NCI-H1105 (cell line): ENCODE measurements around the gene FAM156B.
"Not testable (repeated sequence)": the region's sequence is repeated elsewhere in the genome, so short reads cannot be mapped to it uniquely, and the experiment has no call there.

Experiments used
- DNase-seq: peaks from one replicate; lab custom pipeline; 2025; lab: John Stamatoyannopoulos, UW

The FAM156B gene

DNA sequence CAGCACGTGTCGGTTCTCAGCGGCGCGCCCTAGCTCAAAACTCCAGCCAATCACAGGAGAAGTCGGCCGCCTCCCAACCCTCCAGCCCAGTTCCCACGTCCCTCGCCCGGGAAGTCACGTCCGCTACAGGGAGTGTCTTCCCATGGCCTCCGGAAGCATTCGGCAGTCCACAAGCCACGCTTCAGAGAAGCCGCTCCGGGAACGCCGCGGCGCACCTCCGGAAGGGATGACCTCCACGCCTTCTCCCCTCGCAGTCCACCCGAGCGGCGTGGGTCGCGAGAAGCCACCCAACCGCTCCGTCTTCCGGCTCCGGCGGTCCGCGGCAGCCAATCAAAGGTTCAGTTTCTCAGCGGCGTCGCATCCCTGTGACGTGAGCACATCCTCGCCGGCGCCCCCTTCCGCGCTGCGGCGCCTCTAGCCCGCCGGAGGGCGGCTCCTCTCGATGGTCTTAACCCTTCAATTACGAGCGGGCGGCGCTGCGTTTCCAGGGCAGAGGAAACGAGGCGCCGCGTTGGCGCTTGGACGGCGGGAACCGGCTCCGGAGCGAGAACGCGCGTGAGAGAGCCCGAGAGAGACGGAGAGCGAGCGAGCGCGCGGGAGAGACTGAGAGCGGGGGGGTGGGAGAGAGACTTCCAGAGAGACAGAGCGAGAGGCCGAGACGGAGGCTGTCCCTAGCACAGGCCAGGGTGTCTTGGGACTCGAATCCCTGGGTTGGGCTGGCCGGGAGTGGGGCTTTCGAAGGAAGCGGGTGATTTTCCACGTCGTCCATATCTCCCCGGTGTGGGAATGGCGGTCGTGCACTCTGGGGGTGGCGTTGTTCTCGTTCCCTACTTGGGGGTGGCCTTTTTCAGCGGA lies at the start of gene FAM156B:
Gene FAM156B, plus strand, starts transcription at position 476 of the 855 bp plus-strand sequence. CDS start 9,896 bp downstream, outside the sequence.
- not testable (repeated sequence) for DNase-seq

- DNase-seq: no peak
Observed at GRCh38 chrX:52852110-52852860, 44.8 kb upstream of the FAM156B start.

GRCh38 chrX:52856991-52857525 lies 40.1 kb upstream of the FAM156B start:
- DNase-seq: not testable (repeated sequence)

- no peak for DNase-seq
Observed at GRCh38 chrX:52865343-52865998, 31.7 kb upstream of the FAM156B start.

DNA sequence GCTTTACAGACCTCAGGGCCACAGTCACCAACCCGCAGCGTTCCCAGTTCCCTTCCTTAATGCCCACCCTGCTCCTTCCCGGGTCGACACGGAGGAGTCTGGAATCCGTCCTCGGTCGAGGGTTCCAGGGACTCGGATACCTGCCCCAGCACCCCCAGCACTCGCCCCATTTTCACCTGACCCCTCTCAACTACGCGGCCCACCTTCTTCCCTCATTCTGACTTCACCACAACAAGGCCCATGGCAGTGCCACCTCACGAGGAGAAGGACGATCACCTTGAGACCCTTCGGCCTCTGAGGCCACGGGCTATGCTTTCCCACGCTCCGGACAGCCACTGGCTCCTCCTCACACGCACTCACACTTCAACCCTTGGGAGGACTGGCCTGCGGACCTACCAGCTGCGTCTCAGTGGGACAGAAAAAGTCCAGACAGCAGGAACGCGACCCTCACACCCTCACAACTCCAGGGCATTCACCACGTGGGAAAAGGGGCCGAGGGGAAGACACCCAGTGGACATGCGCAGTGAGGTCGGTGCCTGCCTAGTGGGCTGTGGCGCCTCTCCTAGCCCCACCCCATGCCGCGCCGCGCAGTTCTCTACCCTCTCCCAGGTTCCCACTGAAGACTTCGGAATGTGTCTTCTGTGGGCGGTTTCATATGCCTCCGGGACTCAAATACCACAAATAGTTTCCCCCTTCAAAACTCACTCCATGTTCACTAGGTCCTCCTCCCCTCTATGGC lies 29.4 kb upstream of the FAM156B start, which contains the start of gene XAGE3:
Gene XAGE3, minus strand, starts transcription at position 474 of the 739 bp plus-strand sequence. CDS start 950 bp downstream, outside the sequence.
- DNase-seq: no peak

- no peak for DNase-seq
Observed at GRCh38 chrX:52870046-52870445, 27.1 kb upstream of the FAM156B start.

DNA sequence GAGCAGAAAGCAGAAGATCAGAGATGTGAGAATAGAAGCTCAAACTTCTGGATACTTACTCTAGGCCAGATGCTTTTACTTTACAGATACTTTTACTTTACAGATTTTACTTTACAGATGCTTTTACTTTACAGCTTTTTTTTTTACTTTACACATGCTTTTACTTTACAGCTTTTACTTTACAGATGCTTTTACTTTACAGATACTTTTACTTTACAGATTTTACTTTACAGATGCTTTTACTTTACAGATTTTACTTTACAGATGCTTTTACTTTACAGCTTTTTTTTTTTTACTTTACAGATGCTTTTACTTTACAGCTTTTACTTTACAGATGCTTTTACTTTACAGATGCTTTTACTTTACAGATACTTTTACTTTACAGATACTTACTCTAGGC lies 23.3 kb upstream of the FAM156B start:
- not testable (repeated sequence) for DNase-seq

GRCh38 chrX:52874661-52875060 lies 22.5 kb upstream of the FAM156B start:
- no peak for DNase-seq

- DNase-seq: not testable (repeated sequence)
Observed at GRCh38 chrX:52875436-52875835, 21.7 kb upstream of the FAM156B start.

GRCh38 chrX:52876386-52876785 lies 20.7 kb upstream of the FAM156B start:
- DNase-seq: not testable (repeated sequence)

DNA sequence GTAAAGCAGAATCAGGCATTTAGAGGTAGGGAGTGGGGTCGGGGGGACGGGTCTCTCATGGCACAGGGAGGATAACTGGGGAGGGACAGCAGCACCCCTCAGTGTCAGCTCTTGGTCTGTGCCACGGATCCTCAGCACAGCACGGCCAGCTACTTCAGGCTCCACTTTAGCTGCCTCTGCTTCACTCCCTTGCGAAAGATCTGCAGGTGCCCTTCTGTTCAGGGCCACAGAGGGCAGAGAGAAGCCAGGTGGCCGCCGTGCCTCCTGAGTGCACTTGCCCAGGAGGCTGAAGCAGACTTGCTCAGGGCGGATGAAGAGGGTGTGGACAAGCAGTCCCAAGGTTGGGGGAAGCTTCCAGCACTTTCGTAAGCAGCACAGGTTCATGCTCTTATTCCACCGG lies 9.7 kb upstream of the FAM156B start:
- not testable (repeated sequence) for DNase-seq

GRCh38 chrX:52888090-52888489 lies 9.0 kb upstream of the FAM156B start:
- DNase-seq: not testable (repeated sequence)

DNA sequence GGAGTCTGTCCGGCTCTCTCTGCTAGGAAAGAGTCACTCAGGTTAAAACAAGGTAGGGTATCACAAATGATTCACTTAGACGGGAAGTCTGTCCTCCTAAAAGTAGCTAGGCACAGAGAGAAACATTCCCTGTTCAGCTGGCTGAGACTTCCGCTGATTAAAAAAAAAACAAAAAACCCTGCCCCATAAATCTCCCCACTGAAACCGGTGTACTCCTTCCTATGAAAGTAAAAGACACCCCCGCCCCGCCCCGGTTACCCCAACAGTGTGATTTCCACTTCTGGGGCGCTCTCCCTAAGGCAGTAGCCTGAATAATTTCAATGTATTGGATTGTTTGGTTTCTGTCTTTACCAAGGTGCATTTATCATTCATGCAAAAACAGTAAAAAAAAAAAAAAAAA lies 692 bp upstream of the FAM156B start:
- DNase-seq: not testable (repeated sequence)

DNA sequence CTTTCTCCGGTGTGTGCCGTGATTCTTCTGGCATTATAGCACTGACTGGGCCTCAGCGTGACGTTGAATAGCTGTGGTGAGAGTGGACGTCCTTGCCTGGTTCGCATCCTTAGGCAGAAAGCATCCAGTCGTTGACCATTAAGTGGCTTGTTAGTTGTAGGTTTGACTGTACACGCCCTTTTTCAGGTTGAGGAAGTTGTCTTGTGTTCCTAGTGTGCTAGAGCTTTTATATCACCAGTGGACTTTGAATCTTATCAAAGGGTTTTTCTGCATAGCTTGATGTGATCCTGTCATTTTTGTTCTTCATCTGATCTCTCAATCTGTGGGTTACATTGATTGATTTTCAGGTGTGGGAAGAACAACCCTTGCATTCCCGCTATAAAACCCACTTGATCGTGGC lies 8.4 kb downstream of the FAM156B start:
- not testable (repeated sequence) for DNase-seq

- DNase-seq: not testable (repeated sequence)
Observed at GRCh38 chrX:52906072-52906471, 8.9 kb downstream of the FAM156B start.

DNA sequence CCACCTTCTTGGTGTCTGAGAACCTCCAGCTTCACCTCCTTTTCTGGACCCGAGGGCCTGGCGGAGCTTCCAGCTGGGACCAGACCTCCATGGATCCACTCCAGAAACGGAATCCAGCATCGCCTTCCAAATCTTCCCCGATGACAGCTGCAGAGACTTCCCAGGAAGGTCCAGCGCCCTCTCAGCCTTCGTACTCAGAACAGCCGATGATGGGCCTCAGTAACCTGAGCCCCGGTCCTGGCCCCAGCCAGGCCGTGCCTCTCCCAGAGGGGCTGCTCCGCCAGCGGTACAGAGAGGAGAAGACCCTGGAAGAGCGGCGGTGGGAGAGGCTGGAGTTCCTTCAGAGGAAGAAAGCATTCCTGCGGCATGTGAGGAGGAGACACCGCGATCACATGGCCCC lies 10.0 kb downstream of the FAM156B start:
- not testable (repeated sequence) for DNase-seq

DNA sequence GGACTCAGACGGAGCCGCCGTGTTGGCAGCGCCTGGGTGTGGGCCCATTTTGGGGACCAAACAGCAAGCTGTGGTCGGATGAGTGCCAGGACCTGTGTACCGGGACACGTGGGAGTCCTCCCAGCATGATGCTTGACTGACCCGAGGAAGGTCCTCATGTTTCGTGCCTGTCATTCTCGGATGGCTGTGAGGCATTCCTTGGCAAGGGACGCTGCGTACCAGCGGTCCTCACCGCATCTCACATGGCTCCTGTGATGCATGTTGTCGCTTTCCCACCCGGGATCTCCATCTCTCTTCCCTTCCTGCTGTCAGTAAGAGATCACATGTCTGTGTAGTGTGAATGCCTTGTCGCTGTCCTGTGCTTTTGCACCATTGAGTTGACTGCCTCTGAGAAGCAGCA lies 10.8 kb downstream of the FAM156B start:
- DNase-seq: not testable (repeated sequence)

DNA sequence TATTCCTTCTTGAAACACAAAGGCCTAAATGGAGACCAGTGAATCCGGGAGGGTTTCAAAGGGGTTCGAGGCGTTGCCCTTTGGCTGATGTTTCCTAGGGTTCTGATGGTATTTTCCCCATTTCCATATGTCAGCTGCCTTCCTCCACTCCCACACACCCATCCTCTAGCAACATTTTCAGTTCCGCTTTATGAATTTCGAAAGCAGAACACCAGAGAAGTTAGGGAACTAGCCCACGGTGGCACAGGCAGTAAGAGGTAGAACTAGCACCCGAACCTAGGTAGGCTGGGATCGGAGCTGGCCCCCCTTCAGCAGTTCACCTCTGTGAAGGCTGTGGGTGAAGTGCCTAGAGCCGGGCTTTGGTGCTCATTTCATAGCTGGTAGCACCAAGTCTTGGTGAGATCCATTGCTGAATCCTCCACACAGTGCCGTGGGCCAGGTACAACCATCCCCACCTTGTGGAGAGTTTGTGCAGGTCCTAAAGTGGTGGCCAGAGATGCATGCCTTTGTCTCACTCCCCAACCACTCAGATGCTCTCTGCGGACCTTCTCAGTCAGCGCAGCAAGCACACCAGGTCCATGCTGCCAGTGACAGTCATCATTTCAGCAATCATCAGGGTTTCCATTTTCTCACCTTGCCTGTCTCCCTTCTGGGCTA lies 12.3 kb downstream of the FAM156B start:
- not testable (repeated sequence) for DNase-seq

GRCh38 chrX:52913681-52914080 lies 16.6 kb downstream of the FAM156B start:
- DNase-seq: not testable (repeated sequence)

GRCh38 chrX:52914704-52915103 lies 17.6 kb downstream of the FAM156B start:
- not testable (repeated sequence) for DNase-seq

- no peak for DNase-seq
Observed at GRCh38 chrX:52923781-52924241, 26.7 kb downstream of the FAM156B start.
